A549 treated with dexamethasone at 1 μM for 4 hours (cell line): ENCODE results near the gene RAB3A. TPM values are rescaled to one million over a fixed set of nuclear protein-coding genes. Genes with fewer than 3 reads are reported as not detected.

Experiments
- total RNA-seq: library from RNA; stranded (reverse); fragments of 200-300 nt; extraction: Qiagen RNA extraction; gene quantifications from 5 replicates; pipeline ENCODE4 v1.2.3, GENCODE V29; 2022

The RAB3A gene, protein sequence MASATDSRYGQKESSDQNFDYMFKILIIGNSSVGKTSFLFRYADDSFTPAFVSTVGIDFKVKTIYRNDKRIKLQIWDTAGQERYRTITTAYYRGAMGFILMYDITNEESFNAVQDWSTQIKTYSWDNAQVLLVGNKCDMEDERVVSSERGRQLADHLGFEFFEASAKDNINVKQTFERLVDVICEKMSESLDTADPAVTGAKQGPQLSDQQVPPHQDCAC
- 0.64 to 0.93 TPM (median 0.65 TPM) in 5 replicates for total RNA-seq

DNA sequence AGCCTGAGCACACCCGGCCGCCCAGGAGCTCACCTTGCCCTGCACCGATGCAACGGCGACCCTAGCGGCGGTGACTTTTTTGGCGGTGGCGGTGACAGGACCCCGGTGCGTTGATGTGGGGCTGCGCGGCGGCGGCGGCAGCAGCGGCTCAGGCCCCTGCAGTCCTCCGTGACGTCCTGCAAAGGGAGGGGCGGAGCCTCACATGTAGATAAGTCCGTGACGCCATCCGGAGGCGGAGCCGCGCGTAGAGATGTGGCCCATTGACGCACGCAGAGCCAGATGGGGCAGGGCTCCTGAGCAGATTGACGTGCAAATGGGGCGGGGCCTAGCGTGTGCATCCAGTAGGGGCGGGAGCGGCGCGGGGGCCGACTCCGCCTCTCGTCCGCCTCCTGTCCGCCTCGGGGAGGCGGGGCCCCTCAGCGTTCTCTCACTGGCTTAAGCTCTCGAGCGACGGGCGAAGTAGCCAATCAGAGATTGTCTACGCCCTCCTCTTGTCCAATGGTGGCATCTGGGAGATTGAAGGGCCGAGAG is at the start of gene RAB3A:
Gene RAB3A, minus strand, starts transcription at position 180 of the 531 bp plus-strand sequence. CDS start 1,302 bp downstream, outside the sequence.

DNA sequence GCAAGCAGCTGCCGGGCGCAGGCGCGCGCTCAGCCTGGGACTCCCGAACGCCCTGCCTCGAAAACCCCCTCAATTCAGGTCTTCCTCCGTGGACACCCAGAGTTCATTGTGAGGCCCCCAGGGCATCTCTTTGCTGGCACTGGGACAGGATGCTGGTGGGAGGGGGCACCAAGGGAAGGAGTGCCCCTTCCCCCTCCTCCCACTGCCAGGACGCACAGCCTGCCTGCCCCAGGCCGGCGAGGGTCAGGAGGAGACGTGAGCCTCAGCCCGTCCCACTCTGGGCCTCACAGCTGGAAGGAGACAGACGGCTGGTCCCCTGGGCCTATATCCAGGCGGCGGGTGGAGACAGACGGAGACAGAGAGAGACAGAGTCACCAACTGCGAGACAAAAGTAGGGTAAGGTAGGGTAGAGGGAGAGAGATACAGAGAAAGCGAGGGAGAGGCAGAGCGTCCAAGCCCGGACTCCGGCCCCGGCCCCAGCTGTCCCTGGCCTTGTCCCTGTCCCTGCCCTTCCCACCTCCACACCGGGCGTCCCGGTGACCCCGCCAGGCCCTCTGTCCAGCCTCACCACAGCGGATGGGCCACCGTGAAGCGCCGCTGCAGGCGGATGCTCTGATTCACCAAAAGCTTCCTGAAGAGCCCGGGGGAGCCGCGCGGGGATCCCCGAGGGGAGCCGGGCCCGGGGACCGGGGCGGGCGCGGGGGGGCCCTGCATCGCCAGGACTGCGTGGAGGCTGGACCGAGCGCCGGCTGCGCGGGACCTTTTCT is 22.0 kb upstream of the RAB3A start, which contains the start of gene PDE4C:
Gene PDE4C, minus strand, starts transcription at position 737 of the 767 bp plus-strand sequence. Its CDS starts 23 bp downstream, at position 714.

DNA sequence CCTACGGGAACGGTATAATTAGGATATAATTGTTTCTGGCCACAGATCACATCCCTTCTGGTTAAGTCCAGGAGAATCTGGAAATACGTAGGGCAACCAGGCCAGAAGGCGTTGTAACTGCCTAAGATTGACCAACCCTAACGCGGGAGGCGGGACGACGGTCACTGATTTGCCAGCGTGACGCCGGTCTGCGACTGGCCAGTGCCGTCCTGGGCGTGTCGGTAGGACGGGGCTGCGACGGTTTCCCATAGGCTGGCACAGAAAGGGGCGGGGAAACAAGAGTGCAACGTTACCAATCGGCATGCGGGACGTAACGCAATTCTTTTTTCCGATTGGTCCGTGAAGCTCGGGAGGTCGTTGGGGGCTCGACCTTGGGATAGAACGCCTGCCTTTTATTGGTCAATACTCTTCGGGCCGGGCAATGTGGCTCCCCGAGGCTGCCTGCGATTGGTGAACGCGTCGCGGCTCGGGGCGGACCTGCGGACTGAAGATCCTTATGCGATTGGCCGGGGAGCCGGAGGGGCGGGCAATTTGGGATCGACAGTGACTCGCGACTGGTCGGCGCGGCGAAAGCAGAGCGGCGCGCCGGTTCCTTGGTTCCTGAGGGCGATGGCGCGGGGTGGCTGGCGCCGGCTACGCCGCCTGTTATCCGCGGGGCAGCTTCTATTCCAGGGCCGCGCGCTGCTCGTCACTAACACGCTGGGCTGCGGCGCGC is 11.0 kb downstream of the RAB3A start, which contains the start of gene MPV17L2:
Gene MPV17L2, plus strand, starts transcription at position 546 of the 715 bp plus-strand sequence. Its CDS starts 64 bp downstream, at position 610.

DNA sequence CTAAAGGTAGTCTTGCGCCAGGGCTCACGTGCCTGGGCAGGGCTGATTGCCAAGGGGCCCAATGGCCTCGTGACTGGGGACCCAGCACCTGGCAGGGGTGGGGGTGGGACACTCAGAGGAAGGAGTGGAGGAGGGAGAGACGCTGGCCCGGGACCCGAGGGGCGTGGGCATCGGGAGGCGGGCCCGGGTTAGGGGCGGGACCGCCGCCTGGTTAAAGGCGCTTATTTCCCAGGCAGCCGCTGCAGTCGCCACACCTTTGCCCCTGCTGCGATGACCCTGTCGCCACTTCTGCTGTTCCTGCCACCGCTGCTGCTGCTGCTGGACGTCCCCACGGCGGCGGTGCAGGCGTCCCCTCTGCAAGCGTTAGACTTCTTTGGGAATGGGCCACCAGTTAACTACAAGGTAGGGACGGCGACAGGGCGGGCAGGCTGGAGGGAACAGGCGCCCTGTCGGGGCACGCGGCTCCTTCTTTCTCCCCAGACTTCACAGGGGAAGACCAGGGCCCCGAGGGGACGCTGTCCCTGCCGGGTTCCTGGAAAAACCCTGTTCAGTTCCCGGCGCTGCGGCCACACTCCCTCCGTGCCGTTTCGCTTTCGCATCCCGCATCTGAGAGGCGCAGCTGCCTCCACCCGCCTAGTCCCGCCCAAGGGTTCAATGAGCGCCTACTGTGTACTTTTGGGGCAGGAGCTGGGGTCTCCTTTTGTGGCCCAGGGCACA is 30.1 kb downstream of the RAB3A start, which contains the start of gene IFI30:
Gene IFI30, plus strand, starts transcription at position 242 of the 717 bp plus-strand sequence. Its CDS starts 29 bp downstream, at position 271.

DNA sequence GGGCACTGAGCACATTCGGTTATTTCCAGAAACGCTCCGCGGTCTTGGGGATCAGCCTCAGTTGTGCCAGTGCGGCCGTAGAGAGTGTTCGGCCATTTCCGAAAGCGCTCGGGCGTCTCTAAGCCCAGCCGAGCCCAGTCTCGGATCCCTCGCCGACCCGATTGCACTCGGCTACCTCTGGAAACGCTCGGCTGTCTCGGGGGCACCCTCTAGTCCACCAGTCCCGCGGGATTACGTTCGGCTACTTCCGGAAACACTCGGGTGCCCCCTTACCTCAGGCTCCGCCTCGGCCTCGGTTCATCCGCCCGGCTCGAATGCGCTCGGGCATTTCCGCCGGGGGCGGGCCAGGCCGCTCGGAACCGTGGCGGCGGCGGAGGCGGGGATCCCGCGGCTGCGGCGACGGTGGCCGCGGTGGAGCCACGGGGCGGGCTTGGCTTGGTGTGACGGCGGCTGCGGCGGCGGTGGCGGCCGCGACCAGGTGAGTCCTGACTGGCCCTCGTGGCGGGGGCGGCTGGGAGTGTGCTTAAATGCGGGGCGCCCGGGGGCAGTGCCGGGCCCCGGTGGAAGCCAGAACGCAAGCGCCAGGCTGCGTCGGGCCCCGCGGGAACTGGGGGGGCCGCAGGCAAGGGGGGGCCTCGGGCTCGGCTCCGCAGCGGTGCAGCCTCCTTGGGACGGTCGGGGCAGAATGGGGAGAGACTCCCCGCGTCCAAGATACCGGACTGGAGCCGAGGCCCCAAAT is 50.9 kb downstream of the RAB3A start, which contains the start of gene PIK3R2:
Gene PIK3R2, plus strand, starts transcription at position 347 of the 739 bp plus-strand sequence. CDS start 2,717 bp downstream, outside the sequence.

Other genes starting within 250 kb of the RAB3A start
- 0.23 to 1.6 TPM (median 0.94 TPM) in 5 replicates for gene KCNN1, start 236.9 kb downstream of the RAB3A start, total RNA-seq
- 48.2 to 65.6 TPM (median 62.1 TPM) in 5 replicates for gene ARRDC2, start 195.9 kb downstream of the RAB3A start, total RNA-seq
- not detected in 5 replicates for gene IL12RB1, start 117.1 kb downstream of the RAB3A start, total RNA-seq
- 1.4 to 3.0 TPM (median 2.5 TPM) in 5 replicates for gene MAST3, start 106.3 kb downstream of the RAB3A start, total RNA-seq
- 2.0 to 12.5 TPM (median 9.4 TPM) in 5 replicates for gene PIK3R2, start 50.9 kb downstream of the RAB3A start, total RNA-seq
- 8.2 to 17.6 TPM (median 12.3 TPM) in 5 replicates for gene IFI30, start 30.2 kb downstream of the RAB3A start, total RNA-seq
- 9.3 to 12.5 TPM (median 10.6 TPM) in 5 replicates for gene MPV17L2, start 10.8 kb downstream of the RAB3A start, total RNA-seq
- gene PDE4C, start 22.4 kb upstream of the RAB3A start, total RNA-seq = 0.09 to 0.48 TPM (median 0.24 TPM) in 4 of 5 replicates, not detected in the other
- gene IQCN, start 70.4 kb upstream of the RAB3A start, total RNA-seq = 0.53 to 1.2 TPM (median 0.91 TPM) in 5 replicates
- gene JUND, start 77.6 kb upstream of the RAB3A start, total RNA-seq = 18.2 to 45.8 TPM (median 31.7 TPM) in 5 replicates
- 216 to 242 TPM (median 226 TPM) in 5 replicates for gene LSM4, start 119.0 kb upstream of the RAB3A start, total RNA-seq
- gene PGPEP1, start 136.6 kb upstream of the RAB3A start, total RNA-seq = 1.5 to 3.6 TPM (median 2.9 TPM) in 5 replicates
- gene GDF15, start 182.1 kb upstream of the RAB3A start, total RNA-seq = 9.5 to 22.1 TPM (median 15.2 TPM) in 5 replicates
- gene LRRC25, start 193.6 kb upstream of the RAB3A start, total RNA-seq = 0.11 TPM in 1 of 5 replicates, not detected in the others
- 33.0 to 50.5 TPM (median 48.5 TPM) in 5 replicates for gene SSBP4, start 215.4 kb upstream of the RAB3A start, total RNA-seq
- 26.1 to 43.6 TPM (median 42.8 TPM) in 5 replicates for gene ISYNA1, start 234.1 kb upstream of the RAB3A start, total RNA-seq